Colon (tissue), 2 donors: ENCODE data around the gene ACAD8.
"Not testable (repeated sequence)": the region's sequence is repeated elsewhere in the genome, so short reads cannot be mapped to it uniquely, and the experiment has no call there.

Source experiments
- FAIRE-seq: peaks from 2 replicates; lab custom pipeline; 2012; peaks lifted over from hg19 to GRCh38; lab: Jason Lieb, UNC
- donor health status: control.
- donor health status: control.

ACAD8 gene

DNA sequence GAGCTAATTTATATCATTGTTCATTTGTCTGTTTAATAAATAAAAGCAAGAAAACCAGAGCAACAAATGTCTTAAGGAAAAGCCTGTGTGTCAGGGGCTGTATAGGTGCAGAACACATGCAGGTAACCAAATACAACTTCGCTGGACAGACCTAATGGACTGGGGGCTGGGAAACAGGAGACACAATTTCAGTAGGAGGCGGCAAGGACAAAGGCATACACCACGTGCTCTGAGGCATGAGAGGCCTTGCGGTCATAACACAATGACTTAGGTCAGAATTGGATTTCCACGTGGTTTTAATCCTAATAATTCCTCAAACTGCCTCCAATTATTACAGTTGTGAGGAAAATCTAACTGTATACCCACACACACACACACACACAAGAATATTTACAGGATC, 14.1 kb downstream of the ACAD8 start:
- no peak for FAIRE-seq

DNA sequence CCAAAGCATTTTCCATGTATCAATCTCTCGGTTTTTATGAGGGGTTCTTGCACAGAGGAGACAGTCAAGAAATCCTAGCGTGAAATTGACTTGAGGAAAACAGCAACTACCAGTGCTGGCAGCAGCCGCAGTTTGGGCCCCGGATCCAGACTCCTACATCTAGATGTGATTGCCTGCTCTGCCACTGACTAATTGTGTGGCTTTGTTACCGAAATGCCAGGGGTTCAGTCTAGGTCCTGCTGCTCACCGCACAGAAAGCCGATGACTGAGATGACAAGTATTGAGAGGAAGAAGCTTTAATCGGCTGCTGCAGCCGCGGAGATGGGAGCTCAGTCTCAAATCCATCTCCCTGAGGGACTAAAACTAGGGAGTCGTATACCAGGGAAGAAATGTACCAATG, 14.6 kb downstream of the ACAD8 start:
- FAIRE-seq = no peak

GRCh38 chr11:134270250-134270714, 16.9 kb downstream of the ACAD8 start:
- no peak for FAIRE-seq

DNA sequence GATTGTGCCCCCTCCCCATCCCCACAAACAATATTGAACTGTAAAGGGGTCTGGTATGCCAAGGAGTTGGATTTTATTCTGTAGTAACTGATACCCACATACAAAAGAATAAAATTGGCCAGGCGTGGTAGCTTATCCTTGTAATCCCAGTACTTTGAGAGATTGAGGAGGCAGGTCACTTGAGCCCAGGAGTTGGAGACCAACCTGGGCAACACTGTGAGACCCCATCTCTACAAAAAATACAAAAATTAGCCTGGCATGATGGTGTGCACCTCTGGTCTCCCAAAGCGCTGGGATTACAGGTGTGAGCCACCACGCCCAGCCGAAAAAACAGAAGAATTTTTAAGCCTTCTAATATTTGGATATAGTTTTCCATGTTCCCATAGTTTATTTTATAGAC, 18.6 kb downstream of the ACAD8 start:
- FAIRE-seq = no peak

DNA sequence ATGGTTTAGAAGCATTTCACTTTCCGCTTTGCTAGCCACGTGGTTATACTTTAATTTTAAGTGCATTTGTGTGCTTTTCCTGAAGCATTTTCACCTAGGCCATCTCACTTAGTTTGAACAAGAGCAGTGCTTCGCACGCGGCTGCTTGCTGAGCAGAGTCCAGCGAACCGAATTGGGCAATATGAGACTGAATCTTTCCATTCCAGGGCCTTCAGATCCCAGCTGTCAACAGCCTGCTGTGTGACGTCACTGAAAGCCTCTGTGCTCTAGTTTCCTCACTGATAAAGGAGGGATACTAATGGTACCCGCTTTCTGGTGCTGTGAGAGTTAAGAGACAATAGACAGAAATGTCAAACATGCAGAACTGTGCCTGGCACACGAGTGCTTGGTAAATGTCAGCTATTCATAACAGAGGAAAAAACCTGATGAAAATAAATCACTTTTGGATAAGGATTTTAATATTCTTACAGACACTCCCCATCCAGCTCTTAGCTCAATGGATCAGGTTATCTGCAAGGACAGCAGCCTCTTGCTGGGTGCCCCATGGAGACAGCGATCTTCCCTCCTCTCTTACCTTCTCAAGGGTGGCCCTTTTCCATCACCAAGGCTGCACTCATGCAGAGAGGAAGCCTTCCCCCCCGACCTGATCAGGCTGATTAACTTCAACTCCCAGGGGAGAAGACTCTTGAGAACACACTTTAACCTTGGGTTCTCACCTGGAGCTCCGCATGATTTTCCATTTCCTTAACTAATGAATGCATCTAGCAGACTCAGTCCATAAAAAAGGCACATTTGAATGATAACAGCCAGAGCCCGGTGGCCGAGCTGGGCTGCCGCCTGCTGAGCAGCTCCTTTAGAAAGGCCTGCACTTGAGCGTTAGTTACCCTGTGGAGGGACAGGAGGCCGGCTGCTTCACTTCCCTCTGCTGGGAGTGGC, 19.3 kb downstream of the ACAD8 start:
- no peak for FAIRE-seq

DNA sequence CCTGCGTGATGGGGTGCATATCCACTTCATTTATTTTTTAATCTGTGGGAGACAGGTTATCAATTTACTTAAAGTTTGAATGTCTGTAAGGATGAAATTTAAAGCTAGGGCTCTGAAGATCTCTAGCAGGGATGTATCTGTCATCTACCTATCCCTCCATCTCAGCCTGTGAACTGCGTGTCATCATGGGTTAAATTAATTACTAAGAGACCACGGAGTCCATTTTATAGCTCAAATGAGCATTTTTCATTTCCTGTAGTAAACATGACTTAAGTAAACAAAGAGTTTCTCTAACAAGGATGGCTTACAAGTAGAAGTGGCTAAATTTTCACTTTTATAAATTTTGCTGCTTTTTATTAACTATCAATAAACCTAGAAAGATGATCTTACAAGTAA, 19.9 kb downstream of the ACAD8 start:
- FAIRE-seq = no peak

DNA sequence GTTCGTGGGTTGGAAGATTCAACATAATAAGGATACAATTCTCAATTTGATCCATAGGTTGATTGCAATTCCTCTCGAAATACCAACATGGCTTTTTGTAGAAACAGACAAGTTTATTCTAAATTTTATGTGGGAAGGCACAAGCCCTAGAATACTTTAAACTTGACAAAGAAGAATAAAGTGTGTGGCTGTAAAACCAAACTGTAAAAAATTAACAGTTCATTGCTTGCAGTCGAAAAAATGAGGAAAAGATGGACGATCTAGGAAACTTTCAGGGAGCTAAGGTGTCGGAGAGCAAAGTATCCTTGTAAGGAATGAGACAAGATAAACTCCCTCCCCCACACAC, 21.8 kb downstream of the ACAD8 start:
- FAIRE-seq = no peak

- no peak for FAIRE-seq
These were observed 22.4 kb downstream of the ACAD8 start, which contains the start of gene GLB1L3 for GRCh38 chr11:134275534-134276395. Gene GLB1L3 (plus strand): TSS chr11:134276379. CDS start chr11:134276741, 362 bp downstream.

GRCh38 chr11:134276396-134277182, 23.2 kb downstream of the ACAD8 start:
- no peak for FAIRE-seq

DNA sequence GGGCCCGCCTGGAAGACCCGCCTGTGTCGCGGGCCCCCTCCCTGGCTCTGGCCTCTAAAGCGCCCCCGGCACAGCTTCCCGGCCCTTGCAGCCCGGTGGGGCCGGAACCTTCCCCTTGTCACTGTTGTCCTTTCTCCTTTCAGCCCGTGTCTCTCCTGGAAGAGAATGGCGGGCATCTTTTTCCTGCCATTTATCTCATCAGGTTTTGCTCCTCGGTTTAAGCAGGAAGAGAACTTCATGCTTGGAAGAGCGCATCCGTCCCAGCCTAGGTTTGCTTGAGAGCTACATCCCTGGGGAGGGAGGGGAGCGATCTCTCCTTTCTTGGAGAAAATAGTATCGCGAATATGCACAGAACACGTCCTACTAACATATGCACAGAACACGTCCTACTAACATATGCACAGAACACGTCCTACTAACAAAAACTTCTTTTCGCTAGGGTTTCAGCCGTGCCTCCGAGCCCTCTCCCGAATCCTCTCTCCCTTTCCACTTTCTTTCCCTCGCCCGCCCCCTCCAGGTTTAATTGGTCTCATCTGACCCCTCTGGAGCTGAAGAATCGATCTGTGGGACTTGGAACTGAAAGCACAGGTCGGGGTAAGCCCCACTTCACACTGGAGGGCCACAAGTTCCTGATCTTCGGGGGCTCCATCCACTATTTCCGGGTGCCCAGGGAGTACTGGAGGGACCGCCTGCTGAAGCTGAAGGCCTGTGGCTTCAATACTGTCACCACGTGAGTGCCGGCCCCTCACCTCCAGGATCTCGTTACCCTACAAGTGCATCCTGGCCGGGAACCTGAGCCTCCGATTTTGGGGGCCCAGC, 24.0 kb downstream of the ACAD8 start:
- no peak for FAIRE-seq

GRCh38 chr11:134278356-134278755, 25.0 kb downstream of the ACAD8 start:
- FAIRE-seq = no peak

DNA sequence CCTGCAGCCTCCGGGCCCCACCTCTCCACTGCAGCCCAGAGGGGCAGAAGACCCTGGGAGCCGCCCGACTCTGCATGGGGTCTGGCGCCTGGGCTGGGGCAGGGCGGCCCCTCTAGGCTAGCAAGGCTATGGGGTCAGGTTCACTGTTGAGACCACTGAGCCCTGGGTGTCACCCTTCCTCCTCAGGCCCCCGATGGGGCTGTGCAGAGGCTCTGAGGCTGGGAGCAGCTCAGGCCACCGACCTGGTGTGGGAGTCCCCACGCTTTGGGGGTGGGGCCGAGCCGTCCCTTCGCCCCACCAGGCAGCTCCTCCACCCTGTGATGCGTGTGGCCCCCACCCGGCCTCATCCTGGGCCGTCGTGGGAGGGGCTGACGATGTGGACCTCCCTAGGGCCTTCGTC, 28.3 kb downstream of the ACAD8 start:
- FAIRE-seq = not testable (repeated sequence)

DNA sequence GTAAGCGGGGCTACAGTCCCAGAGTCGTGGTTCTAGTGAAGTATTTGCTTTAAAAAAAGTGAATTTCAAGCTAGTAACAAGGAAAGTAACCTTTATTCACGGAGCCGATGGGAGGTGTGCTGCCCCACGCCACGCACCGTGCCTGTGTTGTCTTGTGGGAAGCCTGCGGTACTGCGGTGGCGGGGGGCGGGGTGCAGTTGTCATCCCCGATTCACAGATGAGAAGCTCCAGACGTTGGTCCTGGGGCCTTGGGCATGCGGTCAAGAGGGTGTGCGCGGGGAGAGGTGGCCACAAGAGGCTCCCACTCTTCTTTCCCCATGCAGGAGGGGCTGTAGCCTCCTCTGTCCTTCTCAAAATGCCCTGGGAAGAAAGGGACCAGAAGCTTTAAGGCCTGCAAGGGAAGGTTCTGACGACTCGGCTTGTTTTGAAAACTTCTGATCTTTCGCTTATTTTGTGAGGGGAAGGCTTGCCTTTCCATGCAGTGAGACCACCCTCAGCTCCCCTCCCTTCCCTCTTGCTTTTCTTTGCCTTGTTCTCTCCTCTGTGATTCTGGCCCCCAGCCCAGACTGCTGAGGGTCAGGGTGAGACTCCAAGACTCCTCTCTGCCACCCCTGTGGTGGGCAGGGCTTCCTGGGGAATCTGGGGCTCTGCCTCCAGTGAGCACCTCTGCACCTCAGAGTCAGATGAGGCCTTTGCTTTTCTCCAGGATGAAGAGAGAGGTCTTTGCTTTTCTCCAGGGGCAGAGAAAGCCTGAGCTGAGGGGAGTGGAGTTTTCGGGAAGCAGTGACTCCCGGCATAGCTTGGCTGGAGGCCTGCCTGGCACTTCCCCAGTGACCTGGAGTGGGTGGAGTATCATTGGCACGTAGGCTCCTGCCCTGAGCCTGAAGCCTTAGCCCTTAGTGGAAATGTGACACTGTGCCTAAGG, 29.0 kb downstream of the ACAD8 start:
- FAIRE-seq = no peak

DNA sequence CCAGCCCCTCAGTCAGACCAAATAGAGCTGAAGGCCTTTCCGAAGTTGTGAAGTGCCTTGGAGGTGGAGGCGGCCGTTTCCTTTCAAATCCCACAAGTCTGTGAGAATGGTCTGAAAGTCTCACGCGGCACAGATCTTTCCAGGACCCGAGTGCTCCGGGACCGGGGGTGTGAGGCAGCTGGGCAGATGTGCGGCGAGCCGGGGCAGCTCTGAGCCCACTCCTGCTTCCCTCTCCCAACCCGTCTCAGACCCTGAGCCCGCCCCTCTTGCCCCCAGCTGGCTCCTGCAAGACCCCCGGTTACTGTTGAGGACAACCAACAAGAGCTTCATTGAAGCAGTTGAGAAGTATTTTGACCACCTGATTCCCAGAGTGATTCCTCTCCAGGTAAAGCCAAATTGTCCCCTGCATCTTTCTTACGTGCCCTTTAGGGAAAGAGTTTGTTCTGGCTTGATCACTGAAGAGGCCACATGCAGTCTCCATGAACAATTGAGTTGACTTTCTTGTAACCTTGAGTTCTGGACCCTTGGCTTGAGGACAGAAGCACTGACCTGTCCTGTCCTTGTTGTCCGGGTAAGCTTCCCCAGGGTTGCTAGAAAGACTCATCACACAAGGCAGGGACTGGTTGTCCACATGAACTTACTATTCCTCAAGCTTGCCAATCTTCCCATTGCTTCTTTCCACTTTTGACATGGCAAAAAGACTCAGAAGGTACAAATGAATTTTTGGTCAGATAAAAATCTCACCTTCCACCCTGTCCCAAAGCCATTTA, 30.3 kb downstream of the ACAD8 start:
- no peak for FAIRE-seq

DNA sequence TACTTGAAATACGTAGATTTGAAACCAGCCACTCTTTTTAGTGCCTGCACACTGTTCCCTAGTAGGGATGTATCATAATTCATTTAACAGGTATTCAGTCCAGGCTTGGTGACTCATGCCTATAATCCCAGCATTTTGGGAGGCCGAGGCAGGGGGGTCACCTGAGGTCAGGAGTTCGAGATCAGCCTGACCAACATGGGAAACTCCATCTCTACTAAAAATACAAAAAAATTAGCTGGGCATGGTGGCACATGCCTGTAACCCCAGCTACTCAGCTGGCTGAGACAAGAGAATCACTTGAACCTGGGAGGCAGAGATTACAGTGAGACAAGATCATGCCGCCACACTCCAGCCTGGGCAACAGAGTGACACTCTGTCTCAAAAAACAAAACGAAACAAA, 31.0 kb downstream of the ACAD8 start:
- not testable (repeated sequence) for FAIRE-seq

- no peak for FAIRE-seq
These were observed 34.2 kb downstream of the ACAD8 start for GRCh38 chr11:134287561-134287960.

GRCh38 chr11:134288486-134288885, 35.1 kb downstream of the ACAD8 start:
- no peak for FAIRE-seq

DNA sequence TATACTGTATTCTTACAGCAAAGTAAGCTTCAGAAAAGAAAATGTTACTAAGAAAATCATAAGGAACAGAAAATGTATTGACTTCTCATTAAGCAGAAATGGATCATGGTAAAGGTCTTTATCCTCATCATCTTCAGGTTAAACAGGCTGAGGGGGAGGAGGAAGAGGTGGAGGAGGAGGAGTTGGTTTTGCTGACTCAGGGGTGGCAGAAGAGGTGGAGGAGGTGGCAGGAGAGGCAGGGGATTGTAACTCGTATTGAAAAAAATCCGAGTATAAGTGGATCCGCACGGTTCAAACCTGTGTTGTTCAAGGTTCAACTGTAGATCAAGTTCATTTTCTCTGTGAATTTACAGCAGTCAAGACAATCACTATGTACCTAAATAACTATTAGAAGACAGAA, 35.8 kb downstream of the ACAD8 start:
- FAIRE-seq = no peak

DNA sequence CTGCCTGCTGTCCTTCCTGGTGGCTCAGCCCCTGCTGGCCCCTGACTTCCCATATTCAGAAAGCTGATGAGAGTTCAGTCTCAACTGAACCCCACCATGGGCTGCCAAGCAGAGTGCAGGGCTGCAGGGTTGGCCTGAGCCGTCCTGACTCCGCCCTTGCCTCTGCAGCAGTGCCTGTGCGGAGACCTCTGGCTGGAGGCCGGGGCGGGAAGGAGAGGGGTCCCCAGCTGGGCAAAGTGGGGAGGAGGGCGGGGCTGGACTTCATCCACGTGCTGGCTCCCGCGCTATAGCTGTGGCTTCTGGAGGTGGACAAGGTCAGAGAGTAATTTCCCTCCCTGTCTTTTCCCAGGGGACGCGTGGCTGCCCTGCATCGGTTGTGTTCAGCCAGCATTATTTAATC, 36.4 kb downstream of the ACAD8 start:
- no peak for FAIRE-seq
